H9 (cell line): ENCODE measurements around the gene BEST2. TPM values are rescaled to one million over a fixed set of nuclear protein-coding genes. Genes with fewer than 3 reads are reported as not detected.
A peak's percentile ranks its signal among the peaks of the same experiment; 100 is the strongest.

Source experiments
- DNase-seq: peaks from one replicate; pipeline ENCODE4 v3.0.0-alpha.2; 2017
- H2AFZ ChIP-seq: one replicate; pipeline ENCODE4 v1.6.1; 2013; ENCODE audit warnings: mild to moderate bottlenecking, low read length, control low read depth, moderate library complexity
- H2AK5ac ChIP-seq: 2 replicates; pipeline ENCODE4 v1.6.1; 2013; ENCODE audit warnings: low read length, control low read depth, mixed read lengths; ENCODE audit not compliant: insufficient read length
- H2BK120ac ChIP-seq: one replicate; pipeline ENCODE4 v1.6.1; 2013; ENCODE audit warnings: low read depth, mild to moderate bottlenecking, low read length, control low read depth, inconsistent platforms; ENCODE audit not compliant: poor library complexity, severe bottlenecking
- H2BK12ac ChIP-seq: 2 replicates; pipeline ENCODE4 v1.6.1; 2013; ENCODE audit warnings: low read length, control low read depth, mixed read lengths, low read depth; ENCODE audit not compliant: insufficient read length
- H2BK15ac ChIP-seq: 2 replicates; pipeline ENCODE4 v1.6.1; 2013; ENCODE audit warnings: low read depth, low read length, control low read depth
- H2BK20ac ChIP-seq: one replicate; pipeline ENCODE4 v1.6.1; 2013; ENCODE audit warnings: low read depth, mild to moderate bottlenecking, low read length, control low read depth, inconsistent platforms; ENCODE audit not compliant: poor library complexity, severe bottlenecking
- H2BK5ac ChIP-seq: 2 replicates; pipeline ENCODE4 v1.6.1; 2013; ENCODE audit warnings: low read length, control low read depth, mixed read lengths; ENCODE audit not compliant: insufficient read length
- H3K14ac ChIP-seq: 2 replicates; pipeline ENCODE4 v1.6.1; 2013; ENCODE audit warnings: low read length, control low read depth; ENCODE audit not compliant: insufficient read depth
- H3K18ac ChIP-seq: 2 replicates; pipeline ENCODE4 v1.6.1; 2013; ENCODE audit warnings: low read depth, mild to moderate bottlenecking, mixed read lengths, low read length, control low read depth; ENCODE audit not compliant: insufficient read length
- H3K23ac ChIP-seq: 2 replicates; pipeline ENCODE4 v1.6.1; 2013; ENCODE audit warnings: low read length, control low read depth, mixed read lengths, low read depth; ENCODE audit not compliant: insufficient read length
- H3K23me2 ChIP-seq: 2 replicates; pipeline ENCODE4 v1.6.1; 2013; ENCODE audit warnings: low read depth, mild to moderate bottlenecking, mixed read lengths, low read length, control low read depth; ENCODE audit not compliant: insufficient read length, poor library complexity, severe bottlenecking
- H3K27ac ChIP-seq: 2 replicates; pipeline ENCODE4 v1.5.1; 2013; ENCODE audit warnings: low read length, control low read depth, mixed read lengths, low read depth; ENCODE audit not compliant: insufficient read length
- H3K27me3 ChIP-seq: 2 replicates; pipeline ENCODE4 v1.6.1; 2013; ENCODE audit warnings: low read length, control low read depth, inconsistent platforms; ENCODE audit not compliant: insufficient read depth
- H3K4ac ChIP-seq: 2 replicates; pipeline ENCODE4 v1.6.1; 2013; ENCODE audit warnings: low read depth, mild to moderate bottlenecking, control low read depth, inconsistent platforms, low read length, moderate library complexity
- H3K4me1 ChIP-seq: 2 replicates; pipeline ENCODE4 v1.6.1; 2013; ENCODE audit warnings: low read length, control low read depth, inconsistent platforms; ENCODE audit not compliant: insufficient read depth
- H3K4me2 ChIP-seq: 2 replicates; pipeline ENCODE4 v1.6.1; 2013; ENCODE audit warnings: low read length, control low read depth, mixed read lengths; ENCODE audit not compliant: insufficient read length, insufficient read depth
- H3K56ac ChIP-seq: 2 replicates; pipeline ENCODE4 v1.6.1; 2013; ENCODE audit warnings: low read depth, mild to moderate bottlenecking, mixed read lengths, low read length, control low read depth; ENCODE audit not compliant: insufficient read length
- H3K79me1 ChIP-seq: 2 replicates; pipeline ENCODE4 v1.6.1; 2013; ENCODE audit warnings: low read depth, mild to moderate bottlenecking, moderate library complexity, low read length, control low read depth, inconsistent platforms; ENCODE audit not compliant: insufficient read depth, poor library complexity, severe bottlenecking
- H3K79me2 ChIP-seq: 2 replicates; pipeline ENCODE4 v1.6.1; 2013; ENCODE audit warnings: low read length, control low read depth, inconsistent platforms; ENCODE audit not compliant: insufficient read depth
- H3K9ac ChIP-seq: 2 replicates; pipeline ENCODE4 v1.6.1; 2013; ENCODE audit warnings: low read length, control low read depth, mixed read lengths; ENCODE audit not compliant: insufficient read length; ENCODE audit errors: extremely low read depth
- H3K9me3 ChIP-seq: one replicate; pipeline ENCODE4 v1.6.1; 2013; ENCODE audit warnings: low read depth, low read length, inconsistent platforms; ENCODE audit not compliant: control insufficient read depth
- H3T11ph ChIP-seq: one replicate; pipeline ENCODE4 v1.6.1; 2013; ENCODE audit warnings: mild to moderate bottlenecking, low read length, control low read depth, inconsistent platforms
- H4K20me1 ChIP-seq: one replicate; pipeline ENCODE4 v1.6.1; 2013; ENCODE audit not compliant: control insufficient read depth, insufficient read length, insufficient read depth
- H4K5ac ChIP-seq: 2 replicates; pipeline ENCODE4 v1.6.1; 2013; ENCODE audit warnings: low read depth, mild to moderate bottlenecking, mixed read lengths, low read length, control low read depth; ENCODE audit not compliant: insufficient read length
- H4K8ac ChIP-seq: replicated peaks from 2 replicates; pipeline ENCODE4 v1.6.1; 2013; ENCODE audit warnings: low read length, control low read depth, mixed read lengths, low read depth; ENCODE audit not compliant: insufficient read length
- H4K91ac ChIP-seq: 2 replicates; pipeline ENCODE4 v1.6.1; 2013; ENCODE audit warnings: low read depth, mild to moderate bottlenecking, moderate library complexity, mixed read lengths, low read length, control low read depth; ENCODE audit not compliant: insufficient read length
- H3K27ac Mint-ChIP-seq, 3 experiments: 2 replicates in 2 of 3; 3 replicates in 1 of 3; pipeline ENCODE4 v1.8.0; 2020 to 2021; ENCODE audit warnings: mixed read lengths in 3 of 3, mild to moderate bottlenecking in 1 of 3, moderate library complexity in 1 of 3
- H3K27me3 Mint-ChIP-seq: 2 replicates; pipeline ENCODE4 v1.8.0; 2021; ENCODE audit warnings: low read depth, mild to moderate bottlenecking, moderate library complexity, mixed read lengths
- H3K36me3 Mint-ChIP-seq, 3 experiments: 2 replicates in 2 of 3; 3 replicates in 1 of 3; pipeline ENCODE4 v1.8.0; 2020 to 2021; ENCODE audit warnings: low read depth in 3 of 3, mixed read lengths in 3 of 3; ENCODE audit not compliant: insufficient read depth in 1 of 3
- H3K4me1 Mint-ChIP-seq, 2 experiments: 2 replicates each; pipeline ENCODE4 v1.8.0; 2020; ENCODE audit warnings: mixed read lengths in 2 of 2
- H3K4me3 Mint-ChIP-seq, 2 experiments: 2 replicates in 1 of 2; 3 replicates in 1 of 2; pipeline ENCODE4 v1.8.0; 2020 to 2021; ENCODE audit warnings: mild to moderate bottlenecking in 2 of 2, mixed read lengths in 2 of 2, moderate library complexity in 1 of 2
- H3K9me3 Mint-ChIP-seq, 2 experiments: 2 replicates in 1 of 2; 3 replicates in 1 of 2; pipeline ENCODE4 v1.8.0; 2020; ENCODE audit warnings: mild to moderate bottlenecking in 2 of 2, mixed read lengths in 2 of 2, moderate library complexity in 1 of 2
- WGBS: extraction: QIAGEN DNeasy Blood & Tissue Kit; methylation state at CpG from one replicate; pipeline ENCODE4 v1.1.7; 2013; ENCODE audit warnings: missing lambda C conversion rate, low lambda C conversion rate, mixed read lengths; ENCODE audit not compliant: insufficient read length; ENCODE audit errors: extremely low coverage; 5-methylcytosine and 5-hydroxymethylcytosine counted together
- total RNA-seq: library from RNA; stranded (reverse); gene quantifications from 2 replicates; pipeline ENCODE4 v1.2.1, GENCODE V29; 2021
- TF ChIP-seq, protein P1 (sequence below): fragments of 200-600 bp; sonication (generic); conservative IDR thresholded peaks from 3 replicates; pipeline ENCODE4 v1.8.0; 2021; ENCODE audit warnings: antibody characterized with exemption, mild to moderate bottlenecking

BEST2 gene
- total RNA-seq, 1 experiment from 2014 or later, result 1.6 TPM

DNA sequence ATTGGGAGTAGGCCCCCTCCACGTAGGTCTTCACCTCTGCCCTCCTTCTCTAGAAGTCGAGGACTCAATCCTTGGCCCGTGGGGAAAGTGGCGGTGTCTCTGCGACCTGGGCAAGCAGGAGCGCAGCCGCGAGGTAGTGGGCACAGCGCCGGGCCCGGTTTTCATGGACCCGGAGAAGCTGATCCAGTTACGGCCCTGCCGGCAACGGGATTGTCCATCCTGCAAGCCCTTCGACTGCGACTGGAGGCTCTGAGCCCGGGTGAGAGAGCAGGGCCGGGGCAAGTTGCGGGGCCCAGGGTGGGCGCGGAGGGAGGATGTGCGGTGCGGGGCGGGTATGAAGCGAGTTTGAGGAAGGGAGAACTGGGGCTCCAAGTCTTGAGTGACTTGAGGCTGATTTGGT is 52.5 kb downstream of the BEST2 start:
- Mint-ChIP-seq H3K27ac (peak overlapping the region in 1 of 3 experiments; percentile 83; a peak in 1 of 7 replicates), H3K36me3 (peaks cover 14 to 41% (median 27%) of the 10 kb centered on the region in 3 experiments), H3K4me3 (peak overlapping the region in 1 of 2 experiments; percentile 42; a peak in 1 of 5 replicates), H3K4me1 (peaks cover 16 to 27% of the 10 kb centered on the region in 2 experiments), H3K9me3 (no peaks in the 10 kb centered on the region; a peak in 1 of 5 replicates), H3K27me3 (peaks cover 6% of the 10 kb centered on the region)
- H3K56ac ChIP-seq, result no peak overlapping the region
- H2BK120ac ChIP-seq, result no peak overlapping the region
- H3K79me2 ChIP-seq, result no peaks in the 10 kb centered on the region
- no peak overlapping the region for H3K23ac ChIP-seq
- no peak overlapping the region for H2BK12ac ChIP-seq
- H3K23me2 ChIP-seq, result peaks cover 28% of the 10 kb centered on the region
- H3K4me1 ChIP-seq, result no peaks in the 10 kb centered on the region; the same call in 1 of the 2 replicates
- TF ChIP-seq, protein P1, sequence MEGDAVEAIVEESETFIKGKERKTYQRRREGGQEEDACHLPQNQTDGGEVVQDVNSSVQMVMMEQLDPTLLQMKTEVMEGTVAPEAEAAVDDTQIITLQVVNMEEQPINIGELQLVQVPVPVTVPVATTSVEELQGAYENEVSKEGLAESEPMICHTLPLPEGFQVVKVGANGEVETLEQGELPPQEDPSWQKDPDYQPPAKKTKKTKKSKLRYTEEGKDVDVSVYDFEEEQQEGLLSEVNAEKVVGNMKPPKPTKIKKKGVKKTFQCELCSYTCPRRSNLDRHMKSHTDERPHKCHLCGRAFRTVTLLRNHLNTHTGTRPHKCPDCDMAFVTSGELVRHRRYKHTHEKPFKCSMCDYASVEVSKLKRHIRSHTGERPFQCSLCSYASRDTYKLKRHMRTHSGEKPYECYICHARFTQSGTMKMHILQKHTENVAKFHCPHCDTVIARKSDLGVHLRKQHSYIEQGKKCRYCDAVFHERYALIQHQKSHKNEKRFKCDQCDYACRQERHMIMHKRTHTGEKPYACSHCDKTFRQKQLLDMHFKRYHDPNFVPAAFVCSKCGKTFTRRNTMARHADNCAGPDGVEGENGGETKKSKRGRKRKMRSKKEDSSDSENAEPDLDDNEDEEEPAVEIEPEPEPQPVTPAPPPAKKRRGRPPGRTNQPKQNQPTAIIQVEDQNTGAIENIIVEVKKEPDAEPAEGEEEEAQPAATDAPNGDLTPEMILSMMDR, result no peak
- no CpG with 5 or more reads among the region's 26 CpGs for WGBS
- no peak overlapping the region for H3K18ac ChIP-seq
- no peak overlapping the region for H3K14ac ChIP-seq
- no peak overlapping the region for H3K27ac ChIP-seq
- H4K91ac ChIP-seq, result no peak overlapping the region
- H2AFZ ChIP-seq, result no peak overlapping the region
- H3T11ph ChIP-seq, result no peak overlapping the region
- H2BK15ac ChIP-seq, result no peak overlapping the region
- H3K4me2 ChIP-seq, result no peak overlapping the region
- no peaks in the 10 kb centered on the region for H4K20me1 ChIP-seq
- no peak overlapping the region for H2AK5ac ChIP-seq
- no peak overlapping the region for H2BK20ac ChIP-seq
- H3K4ac ChIP-seq, result no peak overlapping the region
- no peaks in the 10 kb centered on the region for H3K9me3 ChIP-seq
- H3K9ac ChIP-seq, result no peak overlapping the region
- H3K79me1 ChIP-seq, result peaks cover 4% of the 10 kb centered on the region
- no peaks in the 10 kb centered on the region for H3K27me3 ChIP-seq
- H4K5ac ChIP-seq, result no peak overlapping the region
- no peak overlapping the region for H4K8ac ChIP-seq
- no peak for DNase-seq
- H2BK5ac ChIP-seq, result no peak overlapping the region
